ENCODE results near the gene NAT16. TPM values are rescaled to one million over a fixed set of nuclear protein-coding genes. Genes with fewer than 3 reads are reported as not detected.
"Not testable (repeated sequence)": the region's sequence is repeated elsewhere in the genome, so short reads cannot be mapped to it uniquely, and the experiment has no call there.

The NAT16 gene
- total RNA-seq, 4 donors from 2014 or later, result not detected

DNA sequence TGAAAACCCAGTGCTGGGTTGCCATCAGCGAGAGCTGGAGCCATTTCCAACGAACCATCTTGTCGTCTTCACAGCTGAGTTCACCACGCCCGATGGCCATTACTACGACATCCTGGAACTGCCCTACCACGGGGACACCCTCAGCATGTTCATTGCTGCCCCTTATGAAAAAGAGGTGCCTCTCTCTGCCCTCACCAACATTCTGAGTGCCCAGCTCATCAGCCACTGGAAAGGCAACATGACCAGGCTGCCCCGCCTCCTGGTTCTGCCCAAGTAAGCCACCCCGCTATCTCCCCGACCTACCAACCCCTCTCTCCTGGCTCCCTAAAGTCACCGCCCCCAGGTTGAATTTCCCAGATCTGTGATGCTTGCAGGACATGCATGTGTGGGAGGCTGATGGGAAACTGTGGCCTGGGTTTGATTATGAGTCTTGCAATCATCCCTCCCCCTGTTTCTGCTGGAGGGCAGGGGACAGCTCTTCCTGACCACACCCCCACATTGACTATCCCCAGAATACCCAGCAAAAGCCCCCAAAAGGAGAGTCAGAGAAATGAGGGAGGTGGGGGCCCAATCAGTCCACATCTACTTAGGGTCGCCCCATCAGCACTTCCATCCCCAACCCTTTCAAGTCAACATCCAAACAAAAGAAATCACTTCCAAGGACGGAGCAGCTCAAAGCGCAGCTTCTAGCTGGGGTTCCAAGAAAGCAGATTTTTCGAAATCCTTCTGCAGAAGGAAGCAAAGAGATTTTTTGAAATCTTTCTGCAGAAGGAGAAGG is 46.3 kb downstream of the NAT16 start:
- intact Hi-C loops (cut with DNase I; ENCODE audit: low total_unique reads), result no loop called here
- Histone ChIP-seq H3K36me3 (no peaks in the 10 kb centered on the region), H3K27me3 (no peaks in the 10 kb centered on the region), H3K27ac (no peak overlapping the region), H3K9me3 (no peaks in the 10 kb centered on the region), H3K4me1 (no peaks in the 10 kb centered on the region), H3K4me3 (no peak overlapping the region)
- no peak for DNase-seq
- TF ChIP-seq, protein P1, sequence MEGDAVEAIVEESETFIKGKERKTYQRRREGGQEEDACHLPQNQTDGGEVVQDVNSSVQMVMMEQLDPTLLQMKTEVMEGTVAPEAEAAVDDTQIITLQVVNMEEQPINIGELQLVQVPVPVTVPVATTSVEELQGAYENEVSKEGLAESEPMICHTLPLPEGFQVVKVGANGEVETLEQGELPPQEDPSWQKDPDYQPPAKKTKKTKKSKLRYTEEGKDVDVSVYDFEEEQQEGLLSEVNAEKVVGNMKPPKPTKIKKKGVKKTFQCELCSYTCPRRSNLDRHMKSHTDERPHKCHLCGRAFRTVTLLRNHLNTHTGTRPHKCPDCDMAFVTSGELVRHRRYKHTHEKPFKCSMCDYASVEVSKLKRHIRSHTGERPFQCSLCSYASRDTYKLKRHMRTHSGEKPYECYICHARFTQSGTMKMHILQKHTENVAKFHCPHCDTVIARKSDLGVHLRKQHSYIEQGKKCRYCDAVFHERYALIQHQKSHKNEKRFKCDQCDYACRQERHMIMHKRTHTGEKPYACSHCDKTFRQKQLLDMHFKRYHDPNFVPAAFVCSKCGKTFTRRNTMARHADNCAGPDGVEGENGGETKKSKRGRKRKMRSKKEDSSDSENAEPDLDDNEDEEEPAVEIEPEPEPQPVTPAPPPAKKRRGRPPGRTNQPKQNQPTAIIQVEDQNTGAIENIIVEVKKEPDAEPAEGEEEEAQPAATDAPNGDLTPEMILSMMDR (IDR thresholded peaks at IDR 0.05), result no peak
- no peak for TF ChIP-seq POLR2A (IDR thresholded peaks at IDR 0.05)

DNA sequence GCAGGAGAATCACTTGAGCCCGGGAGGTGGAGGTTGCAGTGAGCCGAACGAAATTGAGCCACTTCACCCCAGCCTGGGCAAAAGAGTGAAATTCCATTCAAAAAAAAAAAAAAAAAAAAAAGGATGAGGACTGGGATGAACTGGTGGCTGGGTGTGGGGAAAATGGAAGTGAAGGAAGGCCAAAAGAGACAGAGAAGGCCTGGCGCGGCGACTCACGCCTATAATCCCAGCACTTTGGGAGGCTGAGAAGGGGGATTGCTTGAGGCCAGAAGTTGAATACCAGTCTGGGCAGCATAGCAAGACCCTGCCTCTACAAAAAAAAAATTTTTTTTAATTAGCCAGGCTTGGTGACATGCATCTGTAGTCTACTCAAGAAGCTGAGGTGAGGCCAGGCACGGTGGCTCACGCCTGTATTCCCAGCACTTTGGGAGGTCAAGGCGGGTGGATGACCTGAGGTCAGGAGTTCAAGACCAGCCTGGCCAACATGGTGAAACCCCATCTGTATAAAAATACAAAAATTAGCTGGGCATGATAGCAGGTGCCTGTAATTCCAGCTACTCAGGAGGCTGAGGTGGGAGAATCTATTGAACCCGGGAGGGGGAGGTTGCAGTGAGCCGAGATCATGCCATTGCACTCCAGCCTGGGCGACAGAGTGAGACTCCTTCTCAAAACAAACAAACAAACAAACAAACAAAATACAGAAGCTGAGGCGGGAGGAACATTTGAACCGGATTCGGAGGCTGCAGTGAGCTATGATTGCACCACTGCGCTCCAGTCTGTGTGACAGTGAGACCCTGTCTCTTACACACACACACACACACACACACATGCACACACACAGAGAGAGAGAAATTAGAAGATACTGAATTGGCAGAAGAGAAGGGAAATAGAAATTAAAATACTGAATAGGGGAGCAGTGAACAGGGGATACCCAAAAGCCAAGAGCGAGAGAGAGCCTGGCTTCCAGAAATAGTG is 47.2 kb downstream of the NAT16 start:
- H3K4me1 ChIP-seq; H3K27ac ChIP-seq; H3K4me3 ChIP-seq; H3K9me3 ChIP-seq; H3K36me3 ChIP-seq; H3K27me3 ChIP-seq; intact Hi-C loops (cut with DNase I; ENCODE audit: low total_unique reads); DNase-seq: not testable (repeated sequence)

DNA sequence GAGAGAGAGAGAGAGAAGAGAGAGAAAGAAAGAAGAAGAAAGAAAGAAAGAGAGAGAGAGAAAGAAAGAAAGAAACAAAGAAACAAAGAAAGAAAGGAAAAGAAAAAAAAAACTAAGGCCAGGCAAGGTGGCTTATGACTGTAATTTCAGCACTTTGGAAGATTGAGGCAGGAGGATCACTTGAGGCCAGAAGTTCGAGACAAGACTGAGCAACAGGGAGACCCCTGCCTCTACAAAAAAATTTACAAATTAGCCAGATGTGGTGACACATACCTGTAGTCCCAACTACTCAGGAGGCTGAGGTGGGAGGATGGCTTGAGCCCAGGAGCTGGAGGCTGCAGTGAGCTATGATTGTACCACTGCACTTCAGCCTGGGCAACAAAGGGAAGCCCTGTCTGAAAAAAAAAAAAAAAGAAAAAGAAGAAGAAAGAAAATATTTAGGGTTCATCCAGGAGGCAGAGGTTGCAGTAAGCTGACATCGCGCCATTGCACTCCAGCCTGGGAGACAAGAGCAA is 50.4 kb downstream of the NAT16 start:
- intact Hi-C loops (cut with DNase I; ENCODE audit: low total_unique reads), result no loop called here
- no peak for TF ChIP-seq POLR2A (IDR thresholded peaks at IDR 0.05)
- TF ChIP-seq, protein P1 (IDR thresholded peaks at IDR 0.05), result no peak
- DNase-seq, result no peak

DNA sequence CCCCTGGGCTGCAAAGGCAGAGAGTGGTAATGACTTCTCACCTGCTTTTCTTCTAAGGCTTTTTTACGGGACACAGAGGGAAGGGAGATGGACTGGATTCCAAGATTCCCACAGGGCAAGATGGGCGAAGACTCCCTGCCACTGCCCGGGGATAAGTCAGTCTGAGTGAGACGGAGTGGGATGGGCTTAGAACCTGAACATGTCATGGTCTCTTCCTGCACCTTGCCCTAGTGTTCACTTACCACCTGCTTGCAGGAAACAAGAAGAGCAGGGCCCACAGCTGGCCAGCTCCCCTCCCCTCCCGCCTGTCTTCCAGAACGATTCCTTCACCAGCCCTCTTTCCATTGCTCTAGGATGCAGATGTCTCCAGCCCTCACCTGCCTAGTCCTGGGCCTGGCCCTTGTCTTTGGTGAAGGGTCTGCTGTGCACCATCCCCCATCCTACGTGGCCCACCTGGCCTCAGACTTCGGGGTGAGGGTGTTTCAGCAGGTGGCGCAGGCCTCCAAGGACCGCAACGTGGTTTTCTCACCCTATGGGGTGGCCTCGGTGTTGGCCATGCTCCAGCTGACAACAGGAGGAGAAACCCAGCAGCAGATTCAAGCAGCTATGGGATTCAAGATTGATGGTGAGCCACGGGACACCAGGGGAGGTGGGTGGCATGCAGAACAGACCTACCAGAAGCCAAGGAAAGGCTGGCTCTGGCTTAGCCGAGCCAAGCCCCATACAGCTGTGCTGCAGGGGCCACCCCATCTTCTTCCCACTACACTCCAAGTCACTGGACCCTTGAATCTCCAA is 51.9 kb downstream of the NAT16 start:
- H3K27me3 ChIP-seq, result no peaks in the 10 kb centered on the region
- intact Hi-C loops (cut with DNase I; ENCODE audit: low total_unique reads), result no loop called here
- H3K27ac ChIP-seq, result no peak overlapping the region
- H3K4me3 ChIP-seq, result no peak overlapping the region
- TF ChIP-seq, protein P1 (IDR thresholded peaks at IDR 0.05), result no peak
- TF ChIP-seq POLR2A (IDR thresholded peaks at IDR 0.05), result no peak
- DNase-seq, result no peak
- H3K9me3 ChIP-seq, result no peaks in the 10 kb centered on the region
- no peaks in the 10 kb centered on the region for H3K36me3 ChIP-seq
- peaks cover 0 to 23% of the 10 kb centered on the region in 2 donors for H3K4me1 ChIP-seq

More for the DNA sequence above, 50.4 kb downstream of the NAT16 start:
- Histone ChIP-seq H3K9me3 (no peaks in the 10 kb centered on the region), H3K36me3 (no peaks in the 10 kb centered on the region), H3K4me1 (peaks cover 0 to 16% of the 10 kb centered on the region in 2 donors), H3K27ac (no peak overlapping the region), H3K4me3 (no peak overlapping the region), H3K27me3 (no peaks in the 10 kb centered on the region)

DNA sequence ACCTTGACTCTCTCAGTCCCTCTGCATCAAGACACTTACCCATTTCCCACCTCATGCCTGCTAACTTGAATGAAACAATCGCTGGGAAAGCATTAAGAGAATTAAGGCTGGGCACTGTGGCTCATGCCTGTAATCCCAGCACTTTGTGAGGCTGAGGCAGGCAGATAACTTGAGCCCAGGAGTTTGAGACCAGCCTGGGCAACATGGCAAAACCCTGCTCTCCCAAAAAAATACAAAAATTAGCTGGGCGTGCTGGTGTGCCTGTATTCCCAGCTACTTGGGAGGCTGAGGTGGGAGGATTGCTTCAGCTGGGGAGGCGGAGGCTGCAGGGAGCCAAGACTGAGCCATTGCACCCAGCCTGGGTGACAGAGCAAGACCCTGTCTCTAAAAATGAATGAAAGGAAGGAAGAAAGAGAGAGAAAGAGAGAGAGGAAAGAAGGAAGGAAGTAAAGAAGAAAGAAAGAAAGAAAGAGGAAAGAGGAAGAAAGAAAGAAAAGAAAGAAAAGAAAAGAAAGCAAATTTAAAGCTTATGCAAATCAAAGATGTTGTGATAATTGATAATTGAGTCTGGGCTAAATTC is 52.5 kb downstream of the NAT16 start:
- Histone ChIP-seq H3K36me3 (no peaks in the 10 kb centered on the region), H3K27ac (peak overlapping the region; percentile 66 to 97), H3K4me1 (peaks cover 0 to 23% of the 10 kb centered on the region in 2 donors), H3K4me3 (peak overlapping the region in 1 of 2 donors; percentile 18), H3K9me3 (no peaks in the 10 kb centered on the region), H3K27me3 (no peaks in the 10 kb centered on the region)
- intact Hi-C loops (cut with DNase I; ENCODE audit: low total_unique reads), result no loop called here
- TF ChIP-seq POLR2A (IDR thresholded peaks at IDR 0.05), result no peak
- TF ChIP-seq, protein P1 (IDR thresholded peaks at IDR 0.05), result no peak
- no peak for DNase-seq

All from uterus (tissue), 4 donors.